ENCODE data around the gene HLA-DMB.

Gene HLA-DMB

GRCh38 chr6:32906539-32906938 lies 34.3 kb downstream of the HLA-DMB start:
- H3K27me3 ChIP-seq (ENCODE audit: control insufficient read depth, low read length) = no peaks in the 10 kb centered on the region
- H4K20me1 ChIP-seq (ENCODE audit: control insufficient read depth, insufficient read depth, low read depth, low read length) = no peaks in the 10 kb centered on the region
- H3K9me3 ChIP-seq (ENCODE audit: control insufficient read depth, insufficient read depth, low read length) = no peaks in the 10 kb centered on the region
- no peak overlapping the region for H3K27ac ChIP-seq (ENCODE audit: low read depth, low read length)
- H3K4me2 ChIP-seq (ENCODE audit: low read length) = no peak overlapping the region
- H3K79me2 ChIP-seq (ENCODE audit: control insufficient read depth, low read length) = peaks cover 2% of the 10 kb centered on the region; the same call in 1 of the 2 replicates
- H3K4me1 ChIP-seq (ENCODE audit: control insufficient read depth, low read length) = no peaks in the 10 kb centered on the region
- no peaks in the 10 kb centered on the region for H3K9me2 ChIP-seq (replicated peaks; ENCODE audit: control insufficient read depth, low read length)
- no peak overlapping the region for H3K4me3 ChIP-seq (ENCODE audit: low read length)
- H3K36me3 ChIP-seq (ENCODE audit: control insufficient read depth, low read length) = peaks cover 13% of the 10 kb centered on the region
- no peak for TF ChIP-seq EZH2phosphoT487 (IDR thresholded peaks at IDR 0.05; ENCODE audit: borderline replicate concordance, low read length)
- TF ChIP-seq, protein P1, sequence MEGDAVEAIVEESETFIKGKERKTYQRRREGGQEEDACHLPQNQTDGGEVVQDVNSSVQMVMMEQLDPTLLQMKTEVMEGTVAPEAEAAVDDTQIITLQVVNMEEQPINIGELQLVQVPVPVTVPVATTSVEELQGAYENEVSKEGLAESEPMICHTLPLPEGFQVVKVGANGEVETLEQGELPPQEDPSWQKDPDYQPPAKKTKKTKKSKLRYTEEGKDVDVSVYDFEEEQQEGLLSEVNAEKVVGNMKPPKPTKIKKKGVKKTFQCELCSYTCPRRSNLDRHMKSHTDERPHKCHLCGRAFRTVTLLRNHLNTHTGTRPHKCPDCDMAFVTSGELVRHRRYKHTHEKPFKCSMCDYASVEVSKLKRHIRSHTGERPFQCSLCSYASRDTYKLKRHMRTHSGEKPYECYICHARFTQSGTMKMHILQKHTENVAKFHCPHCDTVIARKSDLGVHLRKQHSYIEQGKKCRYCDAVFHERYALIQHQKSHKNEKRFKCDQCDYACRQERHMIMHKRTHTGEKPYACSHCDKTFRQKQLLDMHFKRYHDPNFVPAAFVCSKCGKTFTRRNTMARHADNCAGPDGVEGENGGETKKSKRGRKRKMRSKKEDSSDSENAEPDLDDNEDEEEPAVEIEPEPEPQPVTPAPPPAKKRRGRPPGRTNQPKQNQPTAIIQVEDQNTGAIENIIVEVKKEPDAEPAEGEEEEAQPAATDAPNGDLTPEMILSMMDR (IDR thresholded peaks at IDR 0.05; ENCODE audit: low read depth, low read length, poor library complexity, severe bottlenecking) = no peak
- H3F3A ChIP-seq (ENCODE audit: control insufficient read depth, insufficient read depth) = peaks cover 10% of the 10 kb centered on the region

DNA sequence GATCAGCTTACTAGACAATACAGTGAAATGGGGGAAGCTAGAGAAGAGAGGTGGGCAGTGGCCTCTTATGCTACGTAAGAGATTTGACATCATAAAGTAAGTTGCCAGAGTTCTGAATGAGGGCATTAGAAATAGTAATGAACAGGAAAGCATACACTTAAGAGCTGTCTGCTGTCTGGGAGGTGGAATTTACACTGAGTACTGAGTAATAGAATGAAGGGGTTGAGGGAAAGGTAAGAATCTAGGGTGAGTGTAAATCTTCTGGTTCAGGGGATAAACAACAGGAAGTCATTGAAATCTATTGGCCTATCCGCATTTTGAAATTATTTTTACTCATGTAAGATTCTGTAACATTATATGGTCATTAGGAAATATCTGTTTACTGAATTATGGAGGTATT lies 35.8 kb downstream of the HLA-DMB start:
- H3F3A ChIP-seq (ENCODE audit: control insufficient read depth, insufficient read depth) = peaks cover 10% of the 10 kb centered on the region
- no peak overlapping the region for H3K27ac ChIP-seq (ENCODE audit: low read depth, low read length)
- H3K9me3 ChIP-seq (ENCODE audit: control insufficient read depth, insufficient read depth, low read length) = no peaks in the 10 kb centered on the region
- no peak overlapping the region for H3K4me2 ChIP-seq (ENCODE audit: low read length)
- no peaks in the 10 kb centered on the region for H3K27me3 ChIP-seq (ENCODE audit: control insufficient read depth, low read length)
- H3K4me1 ChIP-seq (ENCODE audit: control insufficient read depth, low read length) = no peaks in the 10 kb centered on the region
- no peaks in the 10 kb centered on the region for H4K20me1 ChIP-seq (ENCODE audit: control insufficient read depth, insufficient read depth, low read depth, low read length)
- no peak overlapping the region for H3K4me3 ChIP-seq (ENCODE audit: low read length)
- TF ChIP-seq, protein P1 (IDR thresholded peaks at IDR 0.05; ENCODE audit: low read depth, low read length, poor library complexity, severe bottlenecking) = no peak
- no peak for TF ChIP-seq EZH2phosphoT487 (IDR thresholded peaks at IDR 0.05; ENCODE audit: borderline replicate concordance, low read length)
- H3K36me3 ChIP-seq (ENCODE audit: control insufficient read depth, low read length) = peaks cover 25% of the 10 kb centered on the region
- H3K9me2 ChIP-seq (replicated peaks; ENCODE audit: control insufficient read depth, low read length) = no peaks in the 10 kb centered on the region
- H3K79me2 ChIP-seq (ENCODE audit: control insufficient read depth, low read length) = peaks cover 13% of the 10 kb centered on the region

DNA sequence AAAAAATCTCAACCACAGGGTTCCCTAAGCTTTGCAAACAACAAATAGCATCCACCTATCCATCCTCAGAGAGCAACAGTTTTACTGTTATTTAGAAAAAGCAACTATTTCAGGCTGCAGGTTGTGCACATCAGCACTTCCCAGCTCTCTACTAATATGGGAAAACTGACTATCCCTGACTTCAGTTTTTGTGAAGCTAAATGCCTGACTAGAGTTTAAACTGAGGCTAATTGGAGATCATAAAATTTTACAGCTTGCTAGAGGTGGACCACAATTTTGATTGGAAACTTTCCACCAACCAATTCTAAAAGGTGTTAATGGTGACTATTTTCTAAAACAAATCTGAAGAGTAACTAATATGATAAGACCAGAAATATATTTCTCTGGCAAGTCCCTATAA lies 36.9 kb downstream of the HLA-DMB start:
- TF ChIP-seq EZH2phosphoT487 (IDR thresholded peaks at IDR 0.05; ENCODE audit: borderline replicate concordance, low read length) = no peak
- TF ChIP-seq, protein P1 (IDR thresholded peaks at IDR 0.05; ENCODE audit: low read depth, low read length, poor library complexity, severe bottlenecking) = no peak
- Histone ChIP-seq H3K27me3 (ENCODE audit: control insufficient read depth, low read length) (no peaks in the 10 kb centered on the region), H3K4me1 (ENCODE audit: control insufficient read depth, low read length) (no peaks in the 10 kb centered on the region), H3K9me2 (replicated peaks; ENCODE audit: control insufficient read depth, low read length) (no peaks in the 10 kb centered on the region), H3F3A (ENCODE audit: control insufficient read depth, insufficient read depth) (peaks cover 10% of the 10 kb centered on the region), H3K27ac (ENCODE audit: low read depth, low read length) (no peak overlapping the region), H3K79me2 (ENCODE audit: control insufficient read depth, low read length) (peaks cover 24% of the 10 kb centered on the region), H4K20me1 (ENCODE audit: control insufficient read depth, insufficient read depth, low read depth, low read length) (no peaks in the 10 kb centered on the region), H3K4me2 (ENCODE audit: low read length) (no peak overlapping the region), H3K36me3 (ENCODE audit: control insufficient read depth, low read length) (peaks cover 30% of the 10 kb centered on the region), H3K4me3 (ENCODE audit: low read length) (no peak overlapping the region), H3K9me3 (ENCODE audit: control insufficient read depth, insufficient read depth, low read length) (no peaks in the 10 kb centered on the region)

DNA sequence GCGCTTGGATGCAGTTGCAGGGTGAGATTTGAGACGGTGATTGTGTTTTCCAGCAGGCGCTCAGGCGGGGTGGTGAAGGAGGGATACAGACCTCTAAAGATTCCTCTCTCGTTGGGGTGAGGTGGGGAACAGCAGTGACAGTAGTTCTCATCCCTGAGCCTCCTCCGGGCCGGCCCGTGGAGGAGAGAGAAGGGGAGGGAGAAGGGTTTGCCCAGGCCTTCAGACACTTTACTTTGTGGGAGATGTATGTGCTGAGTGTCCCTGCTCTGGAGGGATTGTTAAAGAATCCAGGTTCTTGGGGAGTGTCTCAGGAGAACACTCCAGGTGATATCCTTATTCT lies 45.9 kb downstream of the HLA-DMB start:
- peak overlapping the region; percentile 94 for H3K27ac ChIP-seq (ENCODE audit: low read depth, low read length)
- no peaks in the 10 kb centered on the region for H4K20me1 ChIP-seq (ENCODE audit: control insufficient read depth, insufficient read depth, low read depth, low read length)
- H3K4me1 ChIP-seq (ENCODE audit: control insufficient read depth, low read length) = peaks cover 68% of the 10 kb centered on the region
- H3K9me2 ChIP-seq (replicated peaks; ENCODE audit: control insufficient read depth, low read length) = no peaks in the 10 kb centered on the region
- H3K27me3 ChIP-seq (ENCODE audit: control insufficient read depth, low read length) = no peaks in the 10 kb centered on the region
- H3K4me3 ChIP-seq (ENCODE audit: low read length) = peak overlapping the region; percentile 97
- H3F3A ChIP-seq (ENCODE audit: control insufficient read depth, insufficient read depth) = 0 out of 2 replicates have a peak, but pooled peaks cover 7% of the 10 kb centered on the region
- TF ChIP-seq, protein P1 (IDR thresholded peaks at IDR 0.05; ENCODE audit: low read depth, low read length, poor library complexity, severe bottlenecking) = no peak
- TF ChIP-seq EZH2phosphoT487 (IDR thresholded peaks at IDR 0.05; ENCODE audit: borderline replicate concordance, low read length) = no peak
- peaks cover 66% of the 10 kb centered on the region for H3K79me2 ChIP-seq (ENCODE audit: control insufficient read depth, low read length)
- peaks cover 41% of the 10 kb centered on the region for H3K36me3 ChIP-seq (ENCODE audit: control insufficient read depth, low read length)
- no peaks in the 10 kb centered on the region for H3K9me3 ChIP-seq (ENCODE audit: control insufficient read depth, insufficient read depth, low read length)
- peak overlapping the region; percentile 94 for H3K4me2 ChIP-seq (ENCODE audit: low read length)

Data from DOHH2 (cell line).